NCI-H2227 (cell line): ENCODE data around the gene LEMD1.
"Not testable (repeated sequence)": the region's sequence is repeated elsewhere in the genome, so short reads cannot be mapped to it uniquely, and the experiment has no call there.

Source experiments
- DNase-seq: peaks from one replicate; lab custom pipeline; 2025; ENCODE audit not compliant: unreplicated experiment; lab: John Stamatoyannopoulos, UW

LEMD1 gene

GRCh38 chr1:205447457-205448341 is 25.8 kb upstream of the LEMD1 start:
- DNase-seq: no peak

- no peak for DNase-seq
Observed at GRCh38 chr1:205446828-205447227, 25.0 kb upstream of the LEMD1 start.

- no peak for DNase-seq
Observed at GRCh38 chr1:205445646-205445935, 23.7 kb upstream of the LEMD1 start.

- DNase-seq: peak; percentile 71
Observed at GRCh38 chr1:205444931-205445645, 23.2 kb upstream of the LEMD1 start.

- DNase-seq: no peak
Observed at GRCh38 chr1:205444300-205444930, 22.6 kb upstream of the LEMD1 start.

- DNase-seq: no peak
Observed at GRCh38 chr1:205443585-205444299, 21.9 kb upstream of the LEMD1 start.

GRCh38 chr1:205442051-205442725 is 20.3 kb upstream of the LEMD1 start:
- peak; percentile 44 for DNase-seq

- DNase-seq: no peak
Observed at GRCh38 chr1:205441716-205442050, 19.8 kb upstream of the LEMD1 start.

GRCh38 chr1:205441318-205441633 is 19.4 kb upstream of the LEMD1 start:
- no peak for DNase-seq

- peak; percentile 74 for DNase-seq
Observed at GRCh38 chr1:205440476-205441317, 18.8 kb upstream of the LEMD1 start.

GRCh38 chr1:205440121-205440475 is 18.2 kb upstream of the LEMD1 start:
- DNase-seq: no peak

- peak; percentile 66 for DNase-seq
Observed at GRCh38 chr1:205438213-205439158, 16.6 kb upstream of the LEMD1 start.

- DNase-seq: no peak
Observed at GRCh38 chr1:205437570-205437969, 15.7 kb upstream of the LEMD1 start.

- no peak for DNase-seq
Observed at GRCh38 chr1:205436776-205437410, 15.0 kb upstream of the LEMD1 start.

- peak; percentile 94 for DNase-seq
Observed at GRCh38 chr1:205435578-205436573, 14.0 kb upstream of the LEMD1 start.

- peak; percentile 36 for DNase-seq
Observed at GRCh38 chr1:205434738-205435137, 12.9 kb upstream of the LEMD1 start.

GRCh38 chr1:205432692-205433091 is 10.8 kb upstream of the LEMD1 start:
- not testable (repeated sequence) for DNase-seq
